IMR-90 (cell line): ENCODE measurements around the gene AQP12B.

Experiments
- BHLHE40 ChIP-seq: fragments of 150-350 bp; IDR thresholded peaks from 2 replicates; pipeline ENCODE4 v1.6.1; 2016; ENCODE audit warnings: mild to moderate bottlenecking, low read depth, low read length
- CEBPB ChIP-seq: IDR thresholded peaks from 2 replicates; pipeline ENCODE4 v1.6.1; 2012; ENCODE audit warnings: low read depth, low read length, improper control_type of control experiment
- CTCF ChIP-seq: conservative IDR thresholded peaks from 2 replicates; pipeline ENCODE4 v1.5.1; 2012; ENCODE audit warnings: mild to moderate bottlenecking, low read depth, low read length, improper control_type of control experiment
- ELK1 ChIP-seq: fragments of 150-350 bp; IDR thresholded peaks from 2 replicates; pipeline ENCODE4 v1.6.1; 2016; ENCODE audit warnings: low read depth, mild to moderate bottlenecking, low read length, moderate library complexity, borderline replicate concordance
- FOS ChIP-seq: fragments of 150-350 bp; IDR thresholded peaks from 2 replicates; pipeline ENCODE4 v1.6.1; 2016; ENCODE audit warnings: low read depth, low read length
- MAFK ChIP-seq: IDR thresholded peaks from 2 replicates; pipeline ENCODE4 v1.6.1; 2012; ENCODE audit warnings: low read depth, low read length, improper control_type of control experiment
- MAZ ChIP-seq: IDR thresholded peaks from 2 replicates; pipeline ENCODE4 v1.6.1; 2012; ENCODE audit warnings: low read depth, mild to moderate bottlenecking, low read length, improper control_type of control experiment, moderate library complexity, borderline replicate concordance
- MXI1 ChIP-seq: IDR thresholded peaks from 2 replicates; pipeline ENCODE4 v1.6.1; 2012; ENCODE audit warnings: low read depth, mild to moderate bottlenecking, low read length, moderate library complexity, borderline replicate concordance
- POLR2A ChIP-seq: IDR thresholded peaks from 2 replicates; pipeline ENCODE4 v1.6.1; 2012; ENCODE audit warnings: mild to moderate bottlenecking, low read depth, low read length
- RAD21 ChIP-seq: IDR thresholded peaks from 2 replicates; pipeline ENCODE4 v1.6.1; 2012; ENCODE audit warnings: low read length, improper control_type of control experiment
- RCOR1 ChIP-seq: IDR thresholded peaks from 2 replicates; pipeline ENCODE4 v1.6.1; 2012; ENCODE audit warnings: mild to moderate bottlenecking, low read length, improper control_type of control experiment; ENCODE audit not compliant: insufficient replicate concordance
- RFX5 ChIP-seq: IDR thresholded peaks from 2 replicates; pipeline ENCODE4 v1.8.0; 2012; ENCODE audit warnings: low read depth, mild to moderate bottlenecking, low read length, moderate library complexity
- SMC3 ChIP-seq: fragments of 150-350 bp; IDR thresholded peaks from 2 replicates; pipeline ENCODE4 v1.6.1; 2016; ENCODE audit warnings: low read depth, mild to moderate bottlenecking, antibody characterized with exemption, low read length, moderate library complexity
- TF ChIP-seq, protein P1 (sequence below): fragments of 150-350 bp; IDR thresholded peaks from 2 replicates; pipeline ENCODE4 v1.6.1; 2017; ENCODE audit warnings: mild to moderate bottlenecking, antibody characterized with exemption, low read length, low read depth

DNA sequence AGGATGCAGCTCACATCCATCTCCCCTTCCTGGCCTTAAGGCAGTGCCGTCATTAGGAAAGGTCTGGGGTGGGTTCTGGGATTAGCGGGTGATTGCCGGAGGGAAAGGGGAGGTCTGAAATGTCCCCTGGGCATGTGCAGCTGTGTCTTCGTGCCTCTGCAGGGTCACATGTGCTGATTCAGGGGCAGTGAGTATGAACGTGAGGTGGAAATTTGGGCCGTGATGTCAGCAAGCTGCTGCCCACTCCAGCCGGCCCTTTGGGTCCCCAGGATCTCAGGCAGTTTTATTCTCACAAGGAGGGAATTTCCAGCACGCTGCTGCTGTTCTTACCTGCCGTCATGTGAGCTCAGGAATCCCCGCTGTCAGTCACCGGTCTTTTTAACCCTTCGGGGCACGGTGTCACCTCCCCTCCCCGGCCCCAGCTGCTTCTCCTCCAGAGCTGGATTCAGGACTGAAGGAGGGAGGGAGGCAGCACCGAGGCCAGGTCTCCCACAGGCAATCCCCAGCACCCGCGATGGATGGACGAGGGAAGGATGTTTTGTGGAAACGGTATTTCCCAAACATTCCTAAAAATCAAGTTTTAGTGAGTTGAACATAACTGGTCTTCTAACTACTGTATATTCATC lies 33.9 kb downstream of the AQP12B start:
- TF ChIP-seq POLR2A (no peak), MAZ (no peak), SMC3 (no peak), CTCF (no peak), ELK1 (no peak), CEBPB (no peak), BHLHE40 (no peak), RFX5 (no peak), RAD21 (no peak), MAFK (no peak), RCOR1 (no peak), MXI1 (no peak), FOS (no peak)
- TF ChIP-seq, protein P1, sequence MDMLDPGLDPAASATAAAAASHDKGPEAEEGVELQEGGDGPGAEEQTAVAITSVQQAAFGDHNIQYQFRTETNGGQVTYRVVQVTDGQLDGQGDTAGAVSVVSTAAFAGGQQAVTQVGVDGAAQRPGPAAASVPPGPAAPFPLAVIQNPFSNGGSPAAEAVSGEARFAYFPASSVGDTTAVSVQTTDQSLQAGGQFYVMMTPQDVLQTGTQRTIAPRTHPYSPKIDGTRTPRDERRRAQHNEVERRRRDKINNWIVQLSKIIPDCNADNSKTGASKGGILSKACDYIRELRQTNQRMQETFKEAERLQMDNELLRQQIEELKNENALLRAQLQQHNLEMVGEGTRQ: no peak
